ENCODE data around the gene DCD.

DNA sequence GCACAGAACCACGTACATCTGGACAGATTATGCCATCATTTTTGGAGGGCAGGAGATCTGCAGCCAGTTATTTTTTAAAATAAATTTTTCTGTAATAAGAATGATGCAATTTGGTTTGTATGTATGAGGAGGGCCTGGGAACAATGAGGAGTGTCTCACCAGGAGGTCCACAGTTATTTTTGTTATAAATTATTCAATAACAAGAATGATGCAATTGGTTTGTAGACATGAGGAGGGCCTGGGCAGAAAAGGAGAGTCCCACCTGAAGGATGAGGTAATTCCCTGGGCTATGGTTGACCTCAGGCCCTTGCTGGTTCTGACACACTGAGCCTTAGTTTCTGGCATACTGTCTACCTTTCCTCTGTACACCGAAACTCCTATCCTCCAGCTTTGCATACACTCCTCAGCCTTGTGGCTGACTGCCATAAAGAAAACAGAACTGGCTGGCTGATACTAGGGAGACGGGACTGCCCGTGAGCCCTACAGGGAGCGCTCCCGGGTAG is 9.0 kb upstream of the DCD start:
- TF ChIP-seq, protein P1, sequence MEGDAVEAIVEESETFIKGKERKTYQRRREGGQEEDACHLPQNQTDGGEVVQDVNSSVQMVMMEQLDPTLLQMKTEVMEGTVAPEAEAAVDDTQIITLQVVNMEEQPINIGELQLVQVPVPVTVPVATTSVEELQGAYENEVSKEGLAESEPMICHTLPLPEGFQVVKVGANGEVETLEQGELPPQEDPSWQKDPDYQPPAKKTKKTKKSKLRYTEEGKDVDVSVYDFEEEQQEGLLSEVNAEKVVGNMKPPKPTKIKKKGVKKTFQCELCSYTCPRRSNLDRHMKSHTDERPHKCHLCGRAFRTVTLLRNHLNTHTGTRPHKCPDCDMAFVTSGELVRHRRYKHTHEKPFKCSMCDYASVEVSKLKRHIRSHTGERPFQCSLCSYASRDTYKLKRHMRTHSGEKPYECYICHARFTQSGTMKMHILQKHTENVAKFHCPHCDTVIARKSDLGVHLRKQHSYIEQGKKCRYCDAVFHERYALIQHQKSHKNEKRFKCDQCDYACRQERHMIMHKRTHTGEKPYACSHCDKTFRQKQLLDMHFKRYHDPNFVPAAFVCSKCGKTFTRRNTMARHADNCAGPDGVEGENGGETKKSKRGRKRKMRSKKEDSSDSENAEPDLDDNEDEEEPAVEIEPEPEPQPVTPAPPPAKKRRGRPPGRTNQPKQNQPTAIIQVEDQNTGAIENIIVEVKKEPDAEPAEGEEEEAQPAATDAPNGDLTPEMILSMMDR (conservative IDR thresholded peaks at IDR 0.05; ENCODE audit: low read depth, low read length): no peak
- no peak for TF ChIP-seq EZH2 (IDR thresholded peaks at IDR 0.05; ENCODE audit: borderline replicate concordance, low read depth, low read length, poor library complexity, severe bottlenecking)

Measured in A673 (cell line).